Fibroblast of skin of abdomen (primary cell): ENCODE data around the gene FLNA.
A peak's percentile ranks its signal among the peaks of the same experiment; 100 is the strongest.
"Not testable (repeated sequence)": the region's sequence is repeated elsewhere in the genome, so short reads cannot be mapped to it uniquely, and the experiment has no call there.

Source experiments
- DNase-seq: peaks from one replicate; pipeline ENCODE4 v3.0.0-alpha.2; 2013

The FLNA gene

DNA sequence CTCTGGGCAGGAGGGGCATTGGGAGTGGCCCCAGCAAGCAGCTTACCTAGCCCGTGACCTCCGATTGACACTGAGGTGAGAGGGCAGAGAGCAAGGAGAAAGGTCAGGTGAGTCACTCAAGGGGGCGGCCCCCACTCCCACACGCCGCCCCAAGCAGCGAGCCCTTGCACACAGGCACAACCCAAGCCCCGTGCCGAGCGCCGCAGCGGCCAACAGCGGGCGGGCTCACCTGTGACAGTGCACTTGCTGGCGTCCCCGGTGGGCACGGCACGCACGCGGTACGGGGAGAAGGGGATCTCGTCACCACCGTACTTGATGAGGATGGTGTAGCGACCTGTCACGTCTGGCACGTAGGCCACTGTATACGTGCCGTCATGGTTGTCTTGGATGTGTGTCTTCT, 17.2 kb downstream of the FLNA start:
- no peak for DNase-seq

DNA sequence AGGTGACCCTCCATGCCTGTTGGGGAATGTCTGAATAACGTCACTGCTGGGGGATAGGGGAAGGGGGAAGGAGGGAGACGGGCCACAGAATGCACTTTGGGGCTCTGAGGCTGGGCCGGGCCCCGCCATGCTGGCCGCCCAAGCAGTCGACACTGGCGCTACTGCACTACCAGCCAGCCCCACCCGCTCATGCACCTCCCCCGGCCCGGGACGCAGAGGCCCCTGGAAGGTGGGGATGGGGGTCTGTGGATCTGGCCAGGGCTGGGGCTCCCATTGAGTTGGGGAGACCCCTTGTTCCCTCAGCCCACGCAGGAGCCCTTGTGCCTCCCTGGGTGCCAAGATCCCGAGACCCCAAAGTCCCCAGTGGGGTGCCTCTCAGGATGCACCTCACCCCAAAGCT, 17.8 kb downstream of the FLNA start:
- no peak for DNase-seq

DNA sequence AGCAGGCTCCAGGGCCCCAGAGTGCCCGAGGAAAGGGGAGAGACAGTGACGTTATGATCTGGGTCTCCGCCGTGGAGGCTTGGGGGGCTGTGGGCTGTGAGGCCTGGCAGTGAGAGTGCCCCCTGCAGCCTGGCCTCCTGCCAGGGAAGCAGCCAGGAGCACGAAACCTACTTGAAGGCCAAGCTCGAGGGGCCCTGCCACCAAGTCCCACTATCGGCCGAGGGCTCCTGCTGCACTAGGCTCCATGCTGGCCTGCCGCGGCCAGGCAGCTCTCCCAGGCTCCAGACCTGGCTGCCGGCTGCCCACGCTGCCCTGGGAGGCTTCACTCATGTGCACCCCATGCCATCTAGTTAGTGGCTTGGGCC, 18.7 kb downstream of the FLNA start:
- no peak for DNase-seq

DNA sequence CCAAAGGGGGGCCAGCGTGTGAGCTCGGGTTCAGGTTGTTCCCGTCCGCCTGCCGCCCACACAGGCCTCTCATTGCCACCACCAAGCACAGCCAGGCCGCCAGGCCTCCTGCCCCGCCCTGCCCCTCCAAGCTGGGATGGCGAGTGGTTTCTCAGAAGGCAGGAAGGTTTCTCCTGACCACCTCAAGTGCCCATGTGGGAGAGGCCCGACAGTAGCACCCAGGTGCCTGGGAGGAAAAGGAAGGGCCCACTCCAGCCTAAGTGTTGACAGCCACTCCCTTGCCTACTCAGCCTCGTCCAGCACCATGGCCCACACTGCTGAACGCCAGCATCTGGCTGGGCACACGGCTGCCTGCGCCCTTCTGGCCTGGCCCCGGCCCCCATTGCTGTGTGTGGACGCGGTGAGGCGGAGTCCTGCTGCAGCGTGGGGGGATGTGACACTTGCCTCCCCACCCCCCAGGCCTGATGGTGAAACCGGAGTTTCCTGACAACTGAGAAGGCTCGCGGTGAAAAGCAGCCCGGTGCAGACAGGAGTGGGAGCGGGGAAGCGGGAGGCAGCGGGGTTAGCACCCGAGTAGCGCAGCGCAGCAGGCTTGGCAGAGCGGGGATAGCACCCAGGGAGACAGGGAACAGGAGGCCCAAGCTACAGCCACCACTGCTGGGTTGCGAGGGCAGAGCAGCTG, 19.2 kb downstream of the FLNA start:
- no peak for DNase-seq

DNA sequence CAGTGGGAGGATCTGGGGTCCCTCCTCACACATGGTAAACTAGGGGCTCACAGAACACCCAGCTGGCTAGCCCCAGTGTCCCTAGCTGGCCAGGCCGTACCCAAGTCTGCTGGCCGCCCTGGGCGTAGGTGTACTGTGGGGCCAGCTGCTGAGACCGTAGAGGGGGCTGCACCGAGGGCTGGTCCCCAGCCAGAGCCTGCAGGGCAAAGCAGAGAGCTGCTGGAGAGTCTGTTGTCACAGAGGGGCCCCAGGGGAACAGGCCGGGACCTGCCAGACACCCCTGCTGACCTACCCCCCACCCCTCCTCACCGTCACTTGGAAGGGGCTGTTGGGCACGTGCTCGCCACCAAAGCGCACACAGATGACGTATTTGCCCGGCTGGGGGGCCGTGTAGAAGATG, 19.9 kb downstream of the FLNA start:
- no peak for DNase-seq

DNA sequence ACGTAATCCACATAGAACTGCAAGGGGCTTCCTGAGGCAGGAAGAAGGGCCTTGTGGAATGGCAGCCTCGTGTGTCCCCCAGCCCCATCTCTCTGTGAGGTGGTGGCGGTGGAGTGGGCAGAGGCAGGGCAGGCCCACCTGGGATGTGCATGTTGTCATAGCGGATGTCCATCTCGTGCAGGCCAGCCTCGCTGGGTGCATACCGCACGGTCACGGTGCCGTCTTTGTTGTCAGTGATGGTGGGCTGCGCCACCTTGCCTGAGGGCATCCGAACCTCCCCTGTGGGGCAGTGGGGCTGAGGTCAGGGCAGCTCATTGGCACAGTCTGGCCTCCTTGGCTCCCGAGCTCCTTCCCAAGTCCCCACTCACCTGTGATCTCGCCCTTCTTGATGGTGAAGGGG, 20.4 kb downstream of the FLNA start:
- DNase-seq, result no peak

DNA sequence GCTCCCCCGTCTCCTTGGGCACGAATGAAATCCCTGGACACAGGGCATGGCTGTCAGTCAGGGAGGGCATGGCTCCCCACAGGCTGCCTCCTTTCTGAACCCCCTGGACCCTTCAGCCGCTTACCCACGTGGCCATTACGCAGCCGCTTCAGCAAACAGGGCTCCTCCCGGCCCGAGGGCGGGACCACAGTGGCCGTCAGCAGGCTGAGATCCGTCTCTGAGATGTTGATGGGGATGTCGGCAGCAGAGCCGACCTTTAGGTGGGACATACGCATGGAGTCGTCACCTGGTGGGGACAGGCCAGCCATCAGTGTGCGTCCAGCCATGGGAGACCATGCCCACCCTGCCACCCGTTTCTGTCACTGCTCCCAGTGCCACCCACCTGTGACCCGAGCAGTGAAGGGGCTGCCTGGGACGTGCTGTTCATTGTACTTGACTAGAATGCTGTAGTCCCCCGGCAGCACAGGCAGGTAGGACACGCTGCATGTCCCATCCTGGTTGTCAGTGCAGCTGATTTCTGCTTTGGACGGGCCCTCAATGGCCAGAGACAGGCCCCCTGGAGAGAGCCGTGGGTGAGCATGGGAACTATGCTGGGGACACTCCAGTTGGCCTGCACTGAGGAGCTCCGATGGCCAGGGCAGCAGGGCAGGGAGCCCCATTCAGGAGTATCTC, 21.1 kb downstream of the FLNA start:
- peak; percentile 0 for DNase-seq

DNA sequence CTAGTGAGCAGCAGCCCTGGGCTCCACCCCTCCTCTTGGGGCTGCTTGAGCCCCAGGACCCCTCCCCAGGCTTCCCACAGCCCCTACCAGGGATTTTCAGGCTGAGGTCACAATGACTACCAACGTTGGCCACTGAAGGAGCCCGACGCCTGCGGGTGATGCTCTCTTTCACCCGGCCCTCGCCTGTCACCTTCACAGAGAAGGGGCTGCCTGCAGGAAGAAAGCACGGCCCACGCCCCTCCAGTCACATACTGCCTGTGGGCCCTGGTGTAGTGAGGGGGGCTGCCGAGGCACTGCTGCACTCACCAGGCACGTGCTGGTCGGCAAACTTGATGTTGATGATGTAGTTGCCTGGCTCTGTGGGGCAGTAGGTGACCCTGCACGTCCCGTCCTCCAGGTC, 22.0 kb downstream of the FLNA start:
- no peak for DNase-seq

DNA sequence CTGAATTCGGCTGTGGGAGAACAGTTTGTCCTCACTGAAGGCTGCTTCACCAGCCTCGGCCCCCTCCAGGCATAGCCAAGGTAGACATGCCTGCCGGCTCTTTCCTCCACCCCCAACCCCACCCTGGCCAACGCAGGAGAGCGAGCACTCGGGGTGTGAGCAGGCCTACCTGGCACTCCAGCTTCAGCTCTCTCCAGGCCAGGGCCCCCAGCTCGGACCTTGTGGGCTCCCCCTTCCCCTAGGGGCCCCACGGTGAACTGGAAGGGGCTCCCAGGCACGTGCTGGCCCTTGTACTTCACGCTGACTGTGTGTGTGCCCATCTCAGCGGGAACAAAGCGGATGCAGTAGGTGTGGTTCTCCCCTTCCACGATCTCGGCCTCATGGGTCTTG, 22.4 kb downstream of the FLNA start:
- DNase-seq, result peak; percentile 0

DNA sequence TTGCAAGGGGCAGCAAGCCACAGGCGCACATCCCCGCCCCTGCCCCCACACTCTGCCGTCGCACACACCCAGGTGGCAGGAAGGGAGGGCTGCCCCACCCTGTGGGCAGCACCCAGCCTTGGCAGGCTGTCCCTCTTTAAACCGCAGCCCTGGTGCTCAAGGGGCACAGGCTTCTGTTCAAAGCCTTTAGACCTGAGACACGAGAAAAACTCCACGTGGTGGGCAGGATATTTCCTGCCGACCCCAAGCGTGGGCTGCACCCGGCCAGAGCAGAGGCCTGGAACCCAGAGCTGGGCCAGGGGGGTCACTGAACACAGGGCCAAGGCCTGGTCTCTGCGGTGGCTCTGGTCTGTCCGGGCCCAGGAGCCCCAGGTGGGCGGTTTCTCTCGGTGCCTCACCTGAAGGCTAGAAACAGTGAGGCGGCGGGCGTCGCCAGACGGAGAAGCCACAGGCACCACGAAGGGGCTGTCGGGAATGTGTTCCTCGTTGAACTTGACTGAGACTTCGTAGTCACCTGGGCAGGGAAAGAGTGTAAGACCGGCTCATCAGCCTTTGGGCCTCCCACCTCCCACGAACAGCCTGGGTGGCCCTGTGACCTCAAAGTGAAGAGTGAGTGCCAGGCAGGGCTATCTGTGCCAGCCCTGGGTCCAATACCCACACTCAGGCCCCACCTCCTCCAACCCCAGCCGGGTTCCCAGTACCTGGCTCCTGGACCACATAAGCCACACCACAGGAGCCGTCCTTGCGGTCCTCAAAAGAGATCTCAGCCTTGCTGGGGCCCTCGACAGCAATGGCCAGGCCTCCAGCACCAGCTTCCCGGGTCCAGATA, 23.0 kb downstream of the FLNA start:
- peak; percentile 1 for DNase-seq

DNA sequence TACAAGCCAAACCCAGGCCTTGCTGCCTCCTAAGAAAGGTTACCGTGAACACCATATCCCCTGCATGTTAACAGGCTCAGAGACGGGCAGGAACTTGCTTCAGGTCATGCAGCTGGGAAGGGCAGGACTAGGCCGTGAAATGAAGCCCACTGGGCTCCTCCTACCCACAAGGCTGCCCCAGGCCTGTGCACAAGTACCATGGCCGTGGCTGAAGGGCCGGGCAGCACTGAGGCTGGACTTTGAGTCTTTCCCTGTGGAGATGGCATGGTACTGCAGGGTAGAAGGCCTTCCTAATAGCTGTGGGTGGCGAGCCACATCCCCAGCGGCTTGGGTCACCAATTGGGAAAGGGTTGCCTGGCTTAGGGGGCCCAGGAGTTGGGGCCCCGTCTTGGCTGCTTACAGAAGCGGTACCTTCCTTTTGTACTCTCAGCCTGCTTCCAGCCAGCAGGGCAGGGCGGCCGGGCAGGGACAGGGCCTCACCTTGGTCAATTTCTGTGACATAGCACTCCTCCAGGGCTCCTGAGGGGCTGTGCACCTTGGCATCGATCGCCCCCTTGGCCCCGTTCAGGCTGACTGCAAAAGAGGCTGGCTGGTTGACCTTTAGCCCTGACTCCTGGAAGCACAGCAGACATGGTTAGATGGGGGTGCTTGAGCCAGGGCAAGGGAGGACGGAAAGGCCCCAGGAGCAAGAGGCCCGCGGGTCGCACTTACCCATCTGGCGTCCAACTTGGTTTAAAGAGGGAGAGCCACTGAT, 23.8 kb downstream of the FLNA start:
- DNase-seq, result peak; percentile 1

DNA sequence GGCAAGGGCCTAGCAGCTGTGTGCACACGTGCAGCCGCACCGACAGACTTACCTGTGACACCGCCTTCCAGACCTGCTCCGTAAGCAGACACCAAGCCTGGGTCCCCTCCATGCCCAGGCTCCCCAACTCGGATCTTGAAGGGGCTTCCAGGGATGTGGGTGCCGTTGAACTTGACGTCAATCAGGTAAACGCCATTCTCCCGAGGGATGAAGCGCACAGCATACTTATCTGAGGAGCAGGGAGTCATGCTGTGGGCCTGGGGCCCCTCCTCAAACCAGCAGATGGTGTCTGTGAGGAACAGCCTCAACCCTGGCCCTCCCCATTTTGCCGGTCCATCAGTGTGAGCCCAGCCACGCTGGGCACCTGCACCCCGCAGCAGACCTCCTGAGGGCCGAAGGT, 24.5 kb downstream of the FLNA start:
- DNase-seq, result no peak

DNA sequence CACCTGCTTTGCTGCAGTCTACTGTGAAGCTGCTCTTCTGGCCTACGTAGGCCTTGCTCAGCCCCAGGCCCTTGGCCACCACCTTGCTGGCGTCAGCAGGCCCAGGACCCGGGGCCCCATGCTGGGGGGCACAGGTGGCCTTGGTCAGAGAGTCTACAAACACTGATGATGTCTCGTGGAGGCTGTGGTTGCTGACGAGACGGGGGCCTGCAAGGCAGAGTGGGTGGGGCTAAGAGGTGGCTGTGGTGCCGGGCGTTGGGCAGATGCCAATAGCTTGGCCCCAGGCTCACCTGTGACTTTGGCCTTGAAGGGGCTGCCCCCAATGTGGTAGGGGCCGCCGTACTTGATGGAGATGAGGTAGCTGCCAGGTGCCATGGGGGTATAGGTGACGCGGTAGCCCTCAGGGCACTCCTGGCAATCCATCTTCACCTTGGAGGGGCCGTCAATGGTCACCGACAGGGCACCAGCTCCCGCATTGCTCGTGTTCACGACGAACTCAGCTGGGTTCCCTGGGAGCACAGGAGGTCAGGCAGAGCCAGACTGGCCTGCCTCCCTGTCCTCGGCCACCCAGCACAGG, 25.0 kb downstream of the FLNA start:
- DNase-seq, result peak; percentile 2

DNA sequence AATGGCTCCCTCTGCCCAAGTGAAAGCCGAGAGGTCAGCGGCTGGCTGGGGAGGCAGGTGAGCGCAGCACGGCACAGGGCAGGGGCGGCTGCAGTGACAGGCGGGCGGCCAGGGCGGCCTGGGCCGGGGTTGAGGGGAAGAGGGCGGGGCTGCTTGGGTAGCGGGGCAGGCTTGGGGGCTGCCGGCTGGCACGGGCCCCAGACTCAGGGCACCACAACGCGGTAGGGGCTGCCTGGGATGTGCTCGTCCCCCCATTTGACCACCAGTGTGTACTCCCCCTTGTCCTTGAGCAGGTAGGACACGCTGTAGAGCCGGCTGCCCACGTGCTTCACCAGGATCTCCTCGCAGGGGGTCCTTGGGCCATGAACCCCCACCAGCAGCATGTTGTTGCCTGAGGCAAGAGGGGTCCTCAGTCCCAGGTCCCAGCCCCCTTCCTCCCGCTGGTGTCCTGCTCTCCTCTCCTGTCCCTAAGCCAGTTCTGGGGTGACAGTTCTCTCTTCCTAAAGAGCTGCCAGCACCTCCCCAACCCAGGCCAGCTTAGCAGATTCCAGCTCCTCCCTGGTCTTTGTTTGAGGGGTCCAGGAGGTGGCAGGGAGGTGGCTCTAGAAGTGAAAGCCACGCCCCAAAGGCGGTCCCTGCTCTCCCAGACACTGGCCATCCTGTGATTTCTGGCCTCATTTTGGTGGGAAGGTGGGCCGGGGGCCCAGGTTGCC, 25.6 kb downstream of the FLNA start:
- peak; percentile 7 for DNase-seq

DNA sequence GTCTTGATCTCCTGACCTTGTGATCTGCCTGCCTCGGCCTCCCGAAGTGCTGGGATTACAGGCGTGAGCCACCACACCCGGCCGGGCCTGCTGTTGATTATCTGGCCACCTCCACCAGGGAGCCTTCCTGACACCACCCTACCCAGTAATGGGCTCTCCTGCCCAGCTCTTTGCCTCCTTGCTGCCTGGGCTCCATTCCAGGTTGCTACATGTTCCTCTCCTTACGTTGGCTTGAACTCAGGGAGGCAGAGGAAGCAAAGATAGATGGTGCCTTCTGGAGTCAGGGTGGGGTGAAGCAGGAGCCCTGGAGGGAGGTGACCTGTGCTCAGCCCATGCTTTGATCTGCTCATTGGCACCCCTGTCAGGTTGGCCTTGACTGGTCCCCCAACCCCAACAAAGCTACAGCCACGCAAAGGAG, 26.3 kb downstream of the FLNA start:
- peak; percentile 44 for DNase-seq

DNA sequence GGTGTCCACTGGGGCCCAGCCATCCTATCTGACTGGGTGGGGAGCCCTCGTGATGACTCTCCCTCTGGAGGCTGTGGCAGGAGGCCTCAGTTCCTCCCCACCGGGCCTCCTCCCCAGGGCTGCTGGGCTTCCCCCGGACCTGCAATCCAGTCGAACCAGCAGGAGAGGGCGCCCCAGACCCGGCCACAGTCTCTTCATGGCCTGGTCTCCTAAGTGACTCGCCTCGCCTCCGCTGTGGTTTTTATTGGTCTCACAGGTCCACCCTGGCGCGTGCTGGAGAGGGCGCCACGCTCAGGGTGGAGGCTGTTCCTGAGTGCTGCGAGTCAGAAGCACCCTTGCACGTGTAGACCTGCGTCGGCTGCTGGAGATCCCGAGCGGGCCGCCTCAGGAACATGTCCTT, 30.8 kb downstream of the FLNA start:
- not testable (repeated sequence) for DNase-seq

DNA sequence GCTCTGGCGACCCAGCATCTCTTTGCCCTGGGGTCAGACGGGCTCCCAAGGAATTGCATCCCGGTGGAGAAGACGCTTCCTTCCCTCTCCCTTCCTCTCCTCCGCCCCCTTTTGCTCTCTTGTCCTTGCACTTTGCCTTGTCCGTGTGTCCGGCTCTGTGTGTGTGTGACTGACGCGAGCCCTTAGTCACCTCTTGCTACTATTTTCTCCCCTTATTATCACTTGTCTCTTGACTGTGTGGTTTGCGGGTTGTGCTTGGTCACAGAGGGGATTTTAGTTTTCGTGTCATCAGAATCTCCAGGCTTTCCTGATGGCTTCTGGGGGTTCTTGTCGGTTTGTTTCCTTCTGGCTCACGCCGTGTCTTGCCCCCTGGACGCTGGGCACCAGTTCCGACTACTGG, 31.4 kb downstream of the FLNA start:
- not testable (repeated sequence) for DNase-seq

DNA sequence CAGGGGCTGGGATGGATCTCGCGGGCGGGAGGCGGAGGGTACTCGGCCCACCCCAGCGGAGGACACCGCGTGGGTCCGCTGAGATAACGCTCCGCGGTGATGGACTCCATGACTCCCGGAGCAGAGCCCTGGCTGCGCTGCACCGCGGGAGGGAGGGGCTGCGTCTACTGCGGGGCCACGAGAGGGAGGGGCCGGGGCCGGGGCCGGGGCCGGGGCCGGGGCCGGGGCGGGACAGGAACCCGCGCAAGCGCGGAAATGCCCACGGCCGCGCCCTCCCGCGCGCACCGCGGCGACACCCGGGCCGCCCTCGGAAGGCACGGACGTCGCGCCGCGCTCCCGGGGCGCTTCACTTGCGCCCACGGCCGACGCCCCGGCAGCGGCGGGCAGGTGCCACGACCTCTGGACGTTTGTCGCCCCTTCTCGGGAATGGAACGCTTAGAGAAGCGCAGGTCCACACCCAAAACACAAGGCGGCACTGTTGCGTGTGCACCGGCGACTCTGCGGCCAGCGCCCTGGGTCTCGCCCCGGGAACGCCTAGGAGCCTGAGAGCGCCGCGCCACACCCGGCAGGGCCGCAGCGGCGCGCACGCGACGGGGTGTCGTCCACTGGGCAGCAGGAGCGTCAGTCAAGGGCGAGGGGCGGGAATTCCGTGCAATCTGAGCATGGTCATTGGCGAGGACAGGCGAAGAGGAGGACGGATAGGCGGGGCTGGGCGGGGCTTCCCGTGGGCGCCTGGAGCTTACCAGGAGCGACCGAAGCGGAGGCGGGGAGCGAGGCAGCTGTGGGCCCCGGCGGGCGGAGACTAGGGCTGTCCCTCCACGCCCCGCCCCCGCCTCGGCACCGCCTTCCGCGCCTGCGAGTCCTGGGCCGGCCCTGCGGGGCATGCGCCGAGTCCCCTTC, 32.8 kb downstream of the FLNA start:
- DNase-seq, result not testable (repeated sequence)

DNA sequence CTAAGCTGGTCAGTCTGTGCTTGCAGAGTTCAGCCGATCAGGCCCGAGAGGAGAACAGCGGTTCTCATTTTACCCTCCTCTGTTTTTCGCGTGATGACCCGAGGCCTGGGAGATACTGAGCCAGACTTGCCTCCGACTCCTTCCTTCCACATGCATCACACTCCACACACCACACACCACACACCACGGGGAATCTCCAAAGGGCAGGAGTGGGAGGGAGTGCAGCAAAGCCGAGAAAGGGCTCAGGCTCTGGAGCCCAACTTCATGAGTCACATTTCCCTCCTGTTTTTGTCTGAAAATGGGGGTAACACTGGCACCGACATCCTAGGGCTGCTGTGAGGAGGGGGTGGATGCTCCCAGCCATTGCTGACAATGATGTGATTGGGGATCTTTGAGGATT, 39.9 kb downstream of the FLNA start:
- no peak for DNase-seq

DNA sequence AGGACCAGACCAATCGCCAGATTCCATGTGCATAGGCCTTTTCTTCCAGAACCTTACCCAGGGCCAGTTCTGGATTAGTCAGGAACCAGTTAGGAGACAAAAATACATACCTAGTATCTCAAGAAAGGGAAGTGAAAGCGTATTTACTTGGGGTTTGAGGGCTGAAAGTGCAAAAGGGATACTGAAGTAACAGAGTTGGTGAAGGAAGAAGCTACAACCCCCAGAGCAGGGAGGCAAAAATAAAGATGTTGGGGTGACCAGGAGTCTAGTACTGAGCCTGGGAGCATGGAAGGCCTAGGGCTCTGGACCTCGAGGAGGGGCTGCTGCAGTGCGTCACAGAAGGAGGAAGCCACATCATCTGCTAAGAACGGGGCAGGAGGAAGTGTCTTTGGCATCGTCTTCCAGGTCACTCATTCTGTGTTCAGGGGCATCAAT, 40.6 kb downstream of the FLNA start:
- DNase-seq, result no peak

DNA sequence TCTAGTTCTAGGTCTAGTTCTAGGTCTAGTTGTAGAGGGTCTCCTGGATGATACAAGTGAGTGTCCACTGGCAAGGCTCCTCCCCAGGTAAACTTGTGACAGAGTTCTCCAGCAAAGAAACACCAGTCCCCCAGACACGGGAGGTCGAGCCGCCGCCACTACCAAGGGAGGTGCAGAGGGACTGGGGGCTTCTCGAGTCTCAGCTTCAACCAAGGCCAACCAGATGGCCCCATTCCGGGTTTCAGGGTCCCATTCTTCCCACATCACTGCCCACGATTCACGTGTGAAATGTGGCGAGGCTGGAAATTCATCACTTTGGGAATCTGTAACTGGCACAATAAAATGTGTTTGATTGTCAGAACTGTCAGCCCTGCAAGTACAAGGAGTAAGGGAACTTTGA, 41.3 kb downstream of the FLNA start:
- DNase-seq, result no peak
